Mesothelial cell of epicardium (in vitro differentiated cells): ENCODE measurements around the gene TCIRG1. TPM values are rescaled to one million over a fixed set of nuclear protein-coding genes. Genes with fewer than 3 reads are reported as not detected.

Source experiments
- DNase-seq, 2 experiments: peaks; one replicate each; pipeline ENCODE4 v3.0.0; 2021; ENCODE audit warnings: low spot score in 2 of 2; ENCODE audit not compliant: unreplicated experiment in 2 of 2
- H3K27ac Mint-ChIP-seq: 2 replicates; pipeline ENCODE4 v1.8.0; 2021; ENCODE audit warnings: mixed read lengths
- H3K27me3 Mint-ChIP-seq: 2 replicates; pipeline ENCODE4 v1.8.0; 2021; ENCODE audit warnings: low read depth, mixed read lengths
- H3K36me3 Mint-ChIP-seq: 2 replicates; pipeline ENCODE4 v1.8.0; 2021; ENCODE audit warnings: mixed read lengths
- H3K4me1 Mint-ChIP-seq: 2 replicates; pipeline ENCODE4 v1.8.0; 2021; ENCODE audit warnings: mixed read lengths
- H3K4me3 Mint-ChIP-seq: 2 replicates; pipeline ENCODE4 v1.8.0; 2021; ENCODE audit warnings: mild to moderate bottlenecking, moderate library complexity, mixed read lengths
- H3K9me3 Mint-ChIP-seq: 2 replicates; pipeline ENCODE4 v1.8.0; 2021; ENCODE audit warnings: mixed read lengths
- total RNA-seq: library from RNA; stranded (reverse); gene quantifications from 3 replicates; pipeline ENCODE4 v1.2.1, GENCODE V29; 2021
- TF ChIP-seq, protein P1 (sequence below): fragments of 200-600 bp; sonication (generic); IDR thresholded peaks from one replicate; pipeline ENCODE4 v1.5.0; 2021; ENCODE audit warnings: antibody characterized with exemption; ENCODE audit not compliant: unreplicated experiment

The TCIRG1 gene
- total RNA-seq, 1 donor from 2014 or later, result 60.0 TPM

DNA sequence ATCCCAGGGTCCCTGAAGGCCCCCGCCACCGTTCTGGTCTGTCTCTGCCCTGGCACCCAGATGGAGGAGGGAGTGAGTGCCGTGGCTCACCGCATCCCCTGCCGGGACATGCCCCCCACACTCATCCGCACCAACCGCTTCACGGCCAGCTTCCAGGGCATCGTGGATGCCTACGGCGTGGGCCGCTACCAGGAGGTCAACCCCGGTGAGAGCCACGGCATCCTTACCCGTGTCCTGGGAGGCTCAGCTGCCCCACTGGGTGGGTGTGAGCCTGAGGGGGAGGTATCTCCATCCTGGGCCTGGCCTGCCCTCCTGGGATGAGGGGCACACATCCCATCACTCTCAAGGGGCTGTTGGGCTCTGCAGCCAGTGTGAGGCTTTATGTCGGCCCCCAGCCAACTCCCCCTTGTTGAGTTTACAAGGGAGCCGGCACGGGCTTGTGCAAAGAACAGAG lies 6.1 kb downstream of the TCIRG1 start:
- Mint-ChIP-seq H3K36me3 (no peaks in the 10 kb centered on the region), H3K4me1 (peaks cover 6% of the 10 kb centered on the region), H3K27me3 (no peaks in the 10 kb centered on the region), H3K9me3 (no peaks in the 10 kb centered on the region), H3K4me3 (no peak overlapping the region), H3K27ac (no peak overlapping the region)
- TF ChIP-seq, protein P1, sequence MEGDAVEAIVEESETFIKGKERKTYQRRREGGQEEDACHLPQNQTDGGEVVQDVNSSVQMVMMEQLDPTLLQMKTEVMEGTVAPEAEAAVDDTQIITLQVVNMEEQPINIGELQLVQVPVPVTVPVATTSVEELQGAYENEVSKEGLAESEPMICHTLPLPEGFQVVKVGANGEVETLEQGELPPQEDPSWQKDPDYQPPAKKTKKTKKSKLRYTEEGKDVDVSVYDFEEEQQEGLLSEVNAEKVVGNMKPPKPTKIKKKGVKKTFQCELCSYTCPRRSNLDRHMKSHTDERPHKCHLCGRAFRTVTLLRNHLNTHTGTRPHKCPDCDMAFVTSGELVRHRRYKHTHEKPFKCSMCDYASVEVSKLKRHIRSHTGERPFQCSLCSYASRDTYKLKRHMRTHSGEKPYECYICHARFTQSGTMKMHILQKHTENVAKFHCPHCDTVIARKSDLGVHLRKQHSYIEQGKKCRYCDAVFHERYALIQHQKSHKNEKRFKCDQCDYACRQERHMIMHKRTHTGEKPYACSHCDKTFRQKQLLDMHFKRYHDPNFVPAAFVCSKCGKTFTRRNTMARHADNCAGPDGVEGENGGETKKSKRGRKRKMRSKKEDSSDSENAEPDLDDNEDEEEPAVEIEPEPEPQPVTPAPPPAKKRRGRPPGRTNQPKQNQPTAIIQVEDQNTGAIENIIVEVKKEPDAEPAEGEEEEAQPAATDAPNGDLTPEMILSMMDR, result no peak
- no peak for DNase-seq

DNA sequence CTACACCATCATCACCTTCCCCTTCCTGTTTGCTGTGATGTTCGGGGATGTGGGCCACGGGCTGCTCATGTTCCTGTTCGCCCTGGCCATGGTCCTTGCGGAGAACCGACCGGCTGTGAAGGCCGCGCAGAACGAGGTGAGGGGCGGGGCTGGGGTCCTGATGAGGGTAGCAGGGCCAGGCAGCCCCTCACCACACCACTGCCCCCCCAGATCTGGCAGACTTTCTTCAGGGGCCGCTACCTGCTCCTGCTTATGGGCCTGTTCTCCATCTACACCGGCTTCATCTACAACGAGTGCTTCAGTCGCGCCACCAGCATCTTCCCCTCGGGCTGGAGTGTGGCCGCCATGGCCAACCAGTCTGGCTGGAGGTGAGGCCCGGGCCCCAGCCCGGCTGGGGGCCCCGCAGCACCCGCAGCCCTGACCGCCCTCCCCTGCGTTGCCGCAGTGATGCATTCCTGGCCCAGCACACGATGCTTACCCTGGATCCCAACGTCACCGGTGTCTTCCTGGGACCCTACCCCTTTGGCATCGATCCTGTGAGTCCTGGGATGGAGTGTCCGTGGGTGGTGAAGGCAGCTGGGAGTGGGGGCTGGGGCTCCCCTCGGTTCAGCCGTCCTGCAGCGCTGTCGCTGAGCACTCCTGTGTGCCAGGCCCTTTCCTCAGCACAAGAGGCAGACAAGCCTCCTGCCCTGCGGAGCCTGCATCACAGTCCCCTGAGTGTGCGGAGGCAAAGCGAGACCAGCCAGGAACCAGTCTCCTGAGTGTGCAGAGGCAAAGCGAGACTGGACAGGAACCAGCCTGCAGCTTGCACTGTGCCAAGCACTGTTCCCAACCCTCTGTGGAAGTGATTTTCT lies 8.8 kb downstream of the TCIRG1 start:
- Mint-ChIP-seq H3K4me3 (no peak overlapping the region), H3K27me3 (no peaks in the 10 kb centered on the region), H3K27ac (no peak overlapping the region), H3K4me1 (no peaks in the 10 kb centered on the region), H3K9me3 (no peaks in the 10 kb centered on the region), H3K36me3 (no peaks in the 10 kb centered on the region)
- TF ChIP-seq, protein P1, result no peak
- no peak for DNase-seq

DNA sequence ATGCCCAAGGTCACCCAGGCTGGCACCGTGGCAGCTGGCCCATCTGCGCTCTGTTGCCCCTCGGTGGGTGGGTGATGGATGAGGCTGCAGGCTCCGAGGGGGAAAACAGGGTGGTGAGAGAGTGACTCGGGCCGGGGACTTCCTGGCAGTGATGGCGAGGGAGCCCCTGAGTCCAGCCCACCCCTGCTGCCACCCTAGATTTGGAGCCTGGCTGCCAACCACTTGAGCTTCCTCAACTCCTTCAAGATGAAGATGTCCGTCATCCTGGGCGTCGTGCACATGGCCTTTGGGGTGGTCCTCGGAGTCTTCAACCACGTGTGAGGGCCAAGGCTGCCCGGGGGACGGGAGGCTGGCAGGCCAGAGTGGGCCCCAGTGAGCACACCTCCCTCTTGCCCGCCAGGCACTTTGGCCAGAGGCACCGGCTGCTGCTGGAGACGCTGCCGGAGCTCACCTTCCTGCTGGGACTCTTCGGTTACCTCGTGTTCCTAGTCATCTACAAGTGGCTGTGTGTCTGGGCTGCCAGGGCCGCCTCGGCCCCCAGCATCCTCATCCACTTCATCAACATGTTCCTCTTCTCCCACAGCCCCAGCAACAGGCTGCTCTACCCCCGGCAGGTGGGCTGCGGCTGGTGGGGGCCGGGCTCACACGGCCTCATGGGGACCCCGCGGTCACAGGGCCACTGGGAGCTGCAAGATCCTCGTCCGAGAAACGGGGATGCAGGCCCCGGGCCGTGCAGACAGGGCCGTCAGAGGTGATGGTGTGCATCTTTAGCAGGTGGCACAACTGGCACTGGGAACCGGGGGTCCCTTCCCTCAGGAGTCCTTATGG lies 10.1 kb downstream of the TCIRG1 start:
- Mint-ChIP-seq H3K27ac (no peak overlapping the region), H3K4me1 (no peaks in the 10 kb centered on the region), H3K9me3 (no peaks in the 10 kb centered on the region), H3K27me3 (no peaks in the 10 kb centered on the region), H3K4me3 (no peak overlapping the region), H3K36me3 (peaks cover 2% of the 10 kb centered on the region)
- TF ChIP-seq, protein P1, result no peak
- DNase-seq, result no peak

DNA sequence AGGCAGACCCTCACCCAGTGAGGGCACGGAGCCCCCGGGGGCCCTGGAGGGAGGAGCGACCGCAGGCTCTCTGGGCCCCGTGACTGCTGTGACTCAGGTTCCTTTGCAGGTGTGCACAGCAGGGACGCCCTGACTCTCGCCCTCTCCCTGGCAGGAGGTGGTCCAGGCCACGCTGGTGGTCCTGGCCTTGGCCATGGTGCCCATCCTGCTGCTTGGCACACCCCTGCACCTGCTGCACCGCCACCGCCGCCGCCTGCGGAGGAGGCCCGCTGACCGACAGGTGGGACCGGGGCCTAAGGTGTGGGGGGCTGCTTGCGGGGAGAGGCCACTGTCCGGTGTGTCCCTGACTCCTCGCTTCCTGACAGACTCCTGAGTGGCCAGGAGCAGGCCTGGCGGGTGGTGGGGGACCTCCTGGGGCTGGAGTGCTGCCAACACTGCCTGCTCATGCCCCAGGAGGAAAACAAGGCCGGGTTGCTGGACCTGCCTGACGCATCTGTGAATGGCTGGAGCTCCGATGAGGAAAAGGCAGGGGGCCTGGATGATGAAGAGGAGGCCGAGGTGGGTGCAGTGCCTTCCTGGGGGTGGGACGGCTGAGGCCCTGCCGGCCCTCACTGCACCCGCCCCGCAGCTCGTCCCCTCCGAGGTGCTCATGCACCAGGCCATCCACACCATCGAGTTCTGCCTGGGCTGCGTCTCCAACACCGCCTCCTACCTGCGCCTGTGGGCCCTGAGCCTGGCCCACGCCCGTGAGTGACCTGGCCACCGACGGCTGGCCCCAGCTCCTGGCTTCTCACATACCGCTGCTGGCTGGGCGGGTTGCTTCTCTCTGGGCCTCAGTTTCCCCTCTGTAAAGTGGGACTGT lies 10.9 kb downstream of the TCIRG1 start:
- Mint-ChIP-seq H3K27ac (no peak overlapping the region), H3K4me3 (no peak overlapping the region), H3K36me3 (peaks cover 2% of the 10 kb centered on the region), H3K4me1 (no peaks in the 10 kb centered on the region), H3K27me3 (no peaks in the 10 kb centered on the region), H3K9me3 (no peaks in the 10 kb centered on the region)
- TF ChIP-seq, protein P1, result no peak
- no peak for DNase-seq

DNA sequence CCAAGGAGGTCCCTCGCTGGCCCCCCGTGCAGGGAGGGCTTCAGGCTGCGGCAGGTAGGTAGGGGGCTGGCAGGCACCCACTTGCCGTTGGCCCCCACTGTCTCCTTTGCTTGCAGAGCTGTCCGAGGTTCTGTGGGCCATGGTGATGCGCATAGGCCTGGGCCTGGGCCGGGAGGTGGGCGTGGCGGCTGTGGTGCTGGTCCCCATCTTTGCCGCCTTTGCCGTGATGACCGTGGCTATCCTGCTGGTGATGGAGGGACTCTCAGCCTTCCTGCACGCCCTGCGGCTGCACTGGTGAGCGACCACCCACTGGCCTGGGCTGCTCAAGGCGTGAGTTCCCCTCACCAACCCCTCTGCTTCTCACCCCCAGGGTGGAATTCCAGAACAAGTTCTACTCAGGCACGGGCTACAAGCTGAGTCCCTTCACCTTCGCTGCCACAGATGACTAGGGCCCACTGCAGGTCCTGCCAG lies 11.6 kb downstream of the TCIRG1 start:
- Mint-ChIP-seq H3K36me3 (peaks cover 4% of the 10 kb centered on the region), H3K4me3 (no peak overlapping the region), H3K9me3 (no peaks in the 10 kb centered on the region), H3K4me1 (no peaks in the 10 kb centered on the region), H3K27ac (no peak overlapping the region), H3K27me3 (no peaks in the 10 kb centered on the region)
- DNase-seq, result no peak
- TF ChIP-seq, protein P1, result no peak
